ENCODE data around the gene SMIM13.

The SMIM13 gene

GRCh38 chr6:11093626-11094410 lies at the start of gene SMIM13:
Gene SMIM13 (plus strand): TSS chr6:11093834. CDS start chr6:11094314, 480 bp downstream.
- DNase-seq (ENCODE audit: low read depth in 2 of 2) = peak; percentile 88 to 89

GRCh38 chr6:11043961-11044711 lies 49.5 kb upstream of the SMIM13 start, which contains the start of gene ELOVL2:
Gene ELOVL2 (minus strand): TSS chr6:11044305. CDS start chr6:11044230, 75 bp downstream.
- DNase-seq (ENCODE audit: low read depth in 2 of 2) = no peak

GRCh38 chr6:11044712-11045167 lies 48.9 kb upstream of the SMIM13 start:
- no peak for DNase-seq (ENCODE audit: low read depth in 2 of 2)

- no peak for DNase-seq (ENCODE audit: low read depth in 2 of 2)
Measured at GRCh38 chr6:11050731-11051130, 42.9 kb upstream of the SMIM13 start.

- no peak for DNase-seq (ENCODE audit: low read depth in 2 of 2)
Measured at GRCh38 chr6:11053307-11053706, 40.3 kb upstream of the SMIM13 start.

- DNase-seq (ENCODE audit: low read depth in 2 of 2) = no peak
Measured at GRCh38 chr6:11054722-11055121, 38.9 kb upstream of the SMIM13 start.

GRCh38 chr6:11055127-11055627 lies 38.5 kb upstream of the SMIM13 start:
- DNase-seq (ENCODE audit: low read depth in 2 of 2) = no peak

- DNase-seq (ENCODE audit: low read depth in 2 of 2) = no peak
Measured at GRCh38 chr6:11056871-11057270, 36.8 kb upstream of the SMIM13 start.

- no peak for DNase-seq (ENCODE audit: low read depth in 2 of 2)
Measured at GRCh38 chr6:11058406-11058805, 35.2 kb upstream of the SMIM13 start.

- DNase-seq (ENCODE audit: low read depth in 2 of 2) = no peak
Measured at GRCh38 chr6:11062083-11062482, 31.6 kb upstream of the SMIM13 start.

GRCh38 chr6:11062715-11063114 lies 30.9 kb upstream of the SMIM13 start:
- DNase-seq (ENCODE audit: low read depth in 2 of 2) = no peak

- no peak for DNase-seq (ENCODE audit: low read depth in 2 of 2)
Measured at GRCh38 chr6:11064836-11065235, 28.8 kb upstream of the SMIM13 start.

- no peak for DNase-seq (ENCODE audit: low read depth in 2 of 2)
Measured at GRCh38 chr6:11065436-11066202, 28.0 kb upstream of the SMIM13 start.

GRCh38 chr6:11066505-11067347 lies 26.9 kb upstream of the SMIM13 start:
- no peak for DNase-seq (ENCODE audit: low read depth in 2 of 2)

- DNase-seq (ENCODE audit: low read depth in 2 of 2) = no peak
Measured at GRCh38 chr6:11067348-11067747, 26.3 kb upstream of the SMIM13 start.

GRCh38 chr6:11069760-11070159 lies 23.9 kb upstream of the SMIM13 start:
- DNase-seq (ENCODE audit: low read depth in 2 of 2) = no peak

GRCh38 chr6:11072101-11072500 lies 21.5 kb upstream of the SMIM13 start:
- no peak for DNase-seq (ENCODE audit: low read depth in 2 of 2)

GRCh38 chr6:11076540-11076939 lies 17.1 kb upstream of the SMIM13 start:
- DNase-seq (ENCODE audit: low read depth in 2 of 2) = no peak

- no peak for DNase-seq (ENCODE audit: low read depth in 2 of 2)
Measured at GRCh38 chr6:11078266-11078665, 15.4 kb upstream of the SMIM13 start.

- no peak for DNase-seq (ENCODE audit: low read depth in 2 of 2)
Measured at GRCh38 chr6:11080296-11080695, 13.3 kb upstream of the SMIM13 start.

- DNase-seq (ENCODE audit: low read depth in 2 of 2) = no peak
Measured at GRCh38 chr6:11083491-11083890, 10.1 kb upstream of the SMIM13 start.
